GM12864 (cell line): ENCODE results near the gene ROGDI.
"Not testable (repeated sequence)": the region's sequence is repeated elsewhere in the genome, so short reads cannot be mapped to it uniquely, and the experiment has no call there.

Experiments used
- DNase-seq: peaks from one replicate; pipeline ENCODE4 v3.0.0-alpha.2; 2011; ENCODE audit warnings: low read depth
- H3K4me3 ChIP-seq: 2 replicates; pipeline ENCODE4 v1.5.1; 2011; ENCODE audit warnings: mild to moderate bottlenecking, low read depth, low read length, control low read depth
- CTCF ChIP-seq: IDR thresholded peaks from 2 replicates; pipeline ENCODE4 v1.5.1; 2011; ENCODE audit warnings: low read depth, mild to moderate bottlenecking, moderate library complexity, low read length, control low read depth, inconsistent platforms; ENCODE audit errors: missing control alignments

The ROGDI gene

GRCh38 chr16:4787068-4787467 lies 15.4 kb downstream of the ROGDI start:
- H3K4me3 ChIP-seq, result no peak overlapping the region
- DNase-seq, result no peak
- no peak for TF ChIP-seq CTCF

GRCh38 chr16:4785758-4786433 lies 16.5 kb downstream of the ROGDI start:
- H3K4me3 ChIP-seq, result no peak overlapping the region
- TF ChIP-seq CTCF, result no peak
- DNase-seq, result no peak

- not testable (repeated sequence) for DNase-seq, H3K4me3 ChIP-seq
These were observed 17.9 kb downstream of the ROGDI start for GRCh38 chr16:4784444-4784987.

DNA sequence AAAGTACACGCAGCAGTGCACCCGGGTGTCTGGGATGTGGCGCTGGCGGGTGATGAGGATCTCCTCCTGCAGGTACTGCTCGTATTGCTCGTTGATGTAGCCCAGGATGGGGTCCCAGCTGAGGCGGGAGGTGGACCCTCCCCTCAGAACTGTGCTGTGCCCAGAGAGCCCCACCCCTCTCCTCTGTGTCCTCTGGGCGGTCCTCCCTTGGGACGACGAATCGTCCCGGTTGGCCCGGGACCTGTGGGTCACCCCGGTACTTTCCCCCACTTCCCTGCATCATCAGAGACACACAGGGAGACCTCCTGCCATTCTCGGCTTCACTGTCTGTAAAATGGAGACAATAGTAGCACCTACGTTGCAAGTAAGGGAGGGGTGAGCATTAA lies 18.5 kb downstream of the ROGDI start:
- no peak for TF ChIP-seq CTCF
- H3K4me3 ChIP-seq, result no peak overlapping the region
- no peak for DNase-seq

DNA sequence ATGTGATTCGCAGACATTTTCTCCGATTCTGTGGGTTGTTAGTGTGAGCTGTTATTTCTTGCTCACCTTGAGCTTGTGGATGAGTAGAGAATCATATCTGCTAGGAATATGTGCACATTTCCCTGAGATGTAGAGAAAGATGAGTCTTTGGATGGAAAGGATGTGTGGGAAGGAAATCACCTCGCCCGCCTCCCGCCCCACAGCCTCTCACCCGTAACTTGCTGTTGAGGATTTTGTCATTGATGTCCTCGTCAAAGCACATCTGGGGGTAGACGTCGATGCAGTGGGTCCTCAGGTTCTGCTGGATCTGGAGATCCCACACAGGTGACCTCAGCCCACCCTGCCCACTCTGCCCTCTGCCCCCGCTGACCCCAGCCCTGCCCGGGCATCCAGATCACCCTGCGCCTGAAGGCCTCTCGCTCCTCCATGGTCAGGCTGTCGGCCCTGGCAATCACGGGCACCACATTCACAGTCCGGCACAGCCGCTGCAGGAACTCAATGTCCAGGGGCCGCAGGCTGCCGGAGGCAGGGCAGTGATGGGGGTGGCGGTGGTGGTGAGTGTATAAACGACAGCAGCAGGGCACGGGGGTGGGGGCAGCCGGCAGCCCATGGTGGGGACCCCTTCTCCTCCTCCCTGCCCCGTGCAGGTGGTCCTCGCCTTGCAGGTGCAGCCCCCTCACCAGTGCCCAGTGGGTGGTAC lies 19.0 kb downstream of the ROGDI start:
- no peak overlapping the region for H3K4me3 ChIP-seq
- TF ChIP-seq CTCF, result no peak
- DNase-seq, result no peak

GRCh38 chr16:4780235-4780634 lies 22.2 kb downstream of the ROGDI start:
- TF ChIP-seq CTCF, result no peak
- no peak overlapping the region for H3K4me3 ChIP-seq
- no peak for DNase-seq

- TF ChIP-seq CTCF, result no peak
- DNase-seq, result no peak
- no peak overlapping the region for H3K4me3 ChIP-seq
These were observed 24.4 kb downstream of the ROGDI start for GRCh38 chr16:4778050-4778392.
